ENCODE results near the gene ARHGEF18. TPM values are rescaled to one million over a fixed set of nuclear protein-coding genes. Genes with fewer than 3 reads are reported as not detected.

The ARHGEF18 gene
- total and polyA plus RNA-seq, 2 experiments from 2014 or later, result 12.3 to 31.9 TPM

DNA sequence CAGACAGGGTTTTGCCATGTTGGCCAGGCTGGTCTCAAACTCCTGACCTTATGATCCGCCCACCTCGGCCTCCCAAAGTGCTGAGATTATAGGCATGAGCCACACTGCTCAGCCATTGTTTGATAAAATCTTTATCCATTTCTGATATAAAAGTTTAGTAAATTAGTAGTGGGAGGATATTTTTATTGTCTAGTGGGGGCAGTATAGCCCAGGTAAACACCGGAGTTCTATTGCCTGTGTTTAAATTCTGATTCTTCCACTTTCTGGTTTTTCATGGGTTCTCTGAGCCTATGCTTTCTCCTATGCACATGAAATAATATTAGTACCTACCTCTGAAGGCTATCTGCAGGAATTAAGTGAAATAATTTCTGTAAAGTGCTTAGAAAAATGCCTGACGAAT, 20.1 kb upstream of the ARHGEF18 start:
- Histone ChIP-seq H3K27me3 (no peaks in the 10 kb centered on the region), H3K36me3 (no peaks in the 10 kb centered on the region), H3K4me3 (no peak overlapping the region), H3K4me1 (ENCODE audit: low read depth) (no peaks in the 10 kb centered on the region), H3K27ac (no peak overlapping the region), H3K9me3 (ENCODE audit: low read depth) (no peaks in the 10 kb centered on the region)
- no peak for DNase-seq (ENCODE audit: low read depth in 1 of 2, low spot score in 1 of 2)
- TF ChIP-seq, protein P1, sequence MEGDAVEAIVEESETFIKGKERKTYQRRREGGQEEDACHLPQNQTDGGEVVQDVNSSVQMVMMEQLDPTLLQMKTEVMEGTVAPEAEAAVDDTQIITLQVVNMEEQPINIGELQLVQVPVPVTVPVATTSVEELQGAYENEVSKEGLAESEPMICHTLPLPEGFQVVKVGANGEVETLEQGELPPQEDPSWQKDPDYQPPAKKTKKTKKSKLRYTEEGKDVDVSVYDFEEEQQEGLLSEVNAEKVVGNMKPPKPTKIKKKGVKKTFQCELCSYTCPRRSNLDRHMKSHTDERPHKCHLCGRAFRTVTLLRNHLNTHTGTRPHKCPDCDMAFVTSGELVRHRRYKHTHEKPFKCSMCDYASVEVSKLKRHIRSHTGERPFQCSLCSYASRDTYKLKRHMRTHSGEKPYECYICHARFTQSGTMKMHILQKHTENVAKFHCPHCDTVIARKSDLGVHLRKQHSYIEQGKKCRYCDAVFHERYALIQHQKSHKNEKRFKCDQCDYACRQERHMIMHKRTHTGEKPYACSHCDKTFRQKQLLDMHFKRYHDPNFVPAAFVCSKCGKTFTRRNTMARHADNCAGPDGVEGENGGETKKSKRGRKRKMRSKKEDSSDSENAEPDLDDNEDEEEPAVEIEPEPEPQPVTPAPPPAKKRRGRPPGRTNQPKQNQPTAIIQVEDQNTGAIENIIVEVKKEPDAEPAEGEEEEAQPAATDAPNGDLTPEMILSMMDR (IDR thresholded peaks at IDR 0.05; ENCODE audit: low read depth, low read length), result no peak

DNA sequence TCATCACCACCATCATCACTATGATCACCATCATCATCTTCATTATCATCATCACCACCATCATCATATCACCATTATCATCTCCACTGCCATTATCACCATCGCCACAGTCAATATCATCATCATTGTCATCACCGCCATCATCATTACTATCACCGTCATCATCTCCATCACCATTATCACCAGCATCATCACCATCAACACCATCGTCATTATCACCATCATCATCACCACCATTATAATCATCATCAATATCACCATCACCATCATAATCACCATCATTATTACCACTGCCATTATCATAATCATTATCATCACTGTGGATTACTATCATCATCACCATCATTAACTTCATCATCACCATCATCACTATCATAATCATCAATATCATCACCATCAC, 17.3 kb upstream of the ARHGEF18 start:
- Histone ChIP-seq H3K9me3 (ENCODE audit: low read depth) (no peaks in the 10 kb centered on the region), H3K4me3 (no peak overlapping the region), H3K36me3 (no peaks in the 10 kb centered on the region), H3K4me1 (ENCODE audit: low read depth) (no peaks in the 10 kb centered on the region), H3K27me3 (no peaks in the 10 kb centered on the region), H3K27ac (no peak overlapping the region)
- TF ChIP-seq, protein P1 (IDR thresholded peaks at IDR 0.05; ENCODE audit: low read depth, low read length), result no peak
- DNase-seq (ENCODE audit: low read depth in 1 of 2, low spot score in 1 of 2), result no peak

DNA sequence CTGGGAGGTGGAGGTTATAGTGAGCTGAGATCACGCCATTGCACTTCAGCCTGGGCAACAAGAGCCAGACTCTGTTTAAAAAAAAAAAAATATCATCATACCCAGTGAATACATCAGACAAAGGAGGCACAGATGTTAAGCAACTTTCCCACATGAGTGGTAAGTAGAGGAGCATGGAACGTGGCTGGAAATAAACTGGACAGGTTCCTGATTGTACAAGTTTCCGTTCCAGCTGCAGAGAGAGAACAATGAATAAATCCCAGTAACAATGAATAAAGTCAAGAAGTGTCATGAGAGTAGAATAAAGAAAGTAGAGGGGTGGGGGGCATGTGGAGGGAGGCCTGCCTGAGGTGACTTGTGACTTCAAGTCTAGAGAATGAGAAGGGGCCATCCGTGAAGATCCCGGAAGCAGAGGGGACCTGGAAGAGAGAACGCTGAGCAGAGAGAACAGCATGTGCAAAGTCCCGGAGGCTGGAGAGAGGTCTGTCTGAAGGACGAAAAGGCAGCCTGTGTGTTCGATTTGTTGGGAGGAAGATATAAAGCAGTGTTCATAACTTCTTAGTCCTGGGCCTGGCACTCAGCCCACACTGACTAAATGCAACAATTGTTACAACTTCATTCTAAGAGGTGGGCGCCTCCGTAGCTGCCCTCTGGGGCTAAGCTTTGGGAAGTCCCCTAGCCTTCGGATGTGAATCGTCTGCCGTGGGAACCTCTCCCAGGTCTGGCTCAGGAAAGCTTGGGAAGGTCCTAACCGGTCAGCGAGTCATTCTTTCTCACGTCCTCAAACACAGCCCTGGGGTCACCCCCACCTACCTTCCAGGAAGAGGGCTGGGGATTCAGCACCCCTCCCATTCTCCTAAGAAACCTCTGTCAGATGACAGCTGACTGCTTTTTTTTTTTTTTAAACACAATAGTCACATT, 15.3 kb upstream of the ARHGEF18 start:
- Histone ChIP-seq H3K27ac (no peak overlapping the region), H3K4me1 (ENCODE audit: low read depth) (no peaks in the 10 kb centered on the region), H3K27me3 (no peaks in the 10 kb centered on the region), H3K9me3 (ENCODE audit: low read depth) (no peaks in the 10 kb centered on the region), H3K4me3 (no peak overlapping the region), H3K36me3 (no peaks in the 10 kb centered on the region)
- TF ChIP-seq, protein P1 (IDR thresholded peaks at IDR 0.05; ENCODE audit: low read depth, low read length), result no peak
- DNase-seq (ENCODE audit: low read depth in 1 of 2, low spot score in 1 of 2), result peak in 1 of 2 donors; percentile 39

DNA sequence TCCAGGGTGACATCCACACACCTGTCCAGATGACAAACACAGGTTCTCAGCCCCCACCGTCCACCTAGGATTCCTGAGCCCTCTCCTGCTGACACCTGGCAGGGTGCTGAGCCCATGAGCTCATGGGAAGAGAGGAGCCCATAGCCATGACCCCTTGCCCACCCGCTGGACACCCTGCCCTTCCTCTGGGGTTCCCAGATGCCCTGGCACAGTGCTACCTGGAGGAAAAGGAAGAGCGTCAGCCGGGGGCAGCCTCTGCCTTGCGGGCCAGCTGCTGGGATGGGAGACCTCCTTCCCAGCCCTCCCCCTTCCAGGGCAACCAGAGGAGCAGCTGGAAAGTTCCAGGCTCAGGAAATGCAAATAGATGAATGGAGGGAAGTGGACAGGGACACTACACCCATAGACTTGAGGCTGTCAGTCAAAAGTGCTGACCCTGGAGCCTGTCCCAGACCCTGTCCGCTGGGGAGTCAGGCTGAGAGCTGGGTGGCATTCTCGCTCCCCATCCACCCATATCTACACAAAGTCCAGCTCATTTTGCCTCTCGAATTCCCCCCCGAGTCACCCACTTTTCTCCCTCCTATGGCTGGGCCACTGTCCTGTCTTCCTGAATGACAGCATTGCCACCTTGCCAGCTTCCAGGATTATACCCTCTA, 12.3 kb upstream of the ARHGEF18 start:
- Histone ChIP-seq H3K9me3 (ENCODE audit: low read depth) (no peaks in the 10 kb centered on the region), H3K4me3 (no peak overlapping the region), H3K36me3 (no peaks in the 10 kb centered on the region), H3K27ac (no peak overlapping the region), H3K27me3 (no peaks in the 10 kb centered on the region), H3K4me1 (ENCODE audit: low read depth) (no peaks in the 10 kb centered on the region)
- TF ChIP-seq, protein P1 (IDR thresholded peaks at IDR 0.05; ENCODE audit: low read depth, low read length), result no peak
- no peak for DNase-seq (ENCODE audit: low read depth in 1 of 2, low spot score in 1 of 2)

DNA sequence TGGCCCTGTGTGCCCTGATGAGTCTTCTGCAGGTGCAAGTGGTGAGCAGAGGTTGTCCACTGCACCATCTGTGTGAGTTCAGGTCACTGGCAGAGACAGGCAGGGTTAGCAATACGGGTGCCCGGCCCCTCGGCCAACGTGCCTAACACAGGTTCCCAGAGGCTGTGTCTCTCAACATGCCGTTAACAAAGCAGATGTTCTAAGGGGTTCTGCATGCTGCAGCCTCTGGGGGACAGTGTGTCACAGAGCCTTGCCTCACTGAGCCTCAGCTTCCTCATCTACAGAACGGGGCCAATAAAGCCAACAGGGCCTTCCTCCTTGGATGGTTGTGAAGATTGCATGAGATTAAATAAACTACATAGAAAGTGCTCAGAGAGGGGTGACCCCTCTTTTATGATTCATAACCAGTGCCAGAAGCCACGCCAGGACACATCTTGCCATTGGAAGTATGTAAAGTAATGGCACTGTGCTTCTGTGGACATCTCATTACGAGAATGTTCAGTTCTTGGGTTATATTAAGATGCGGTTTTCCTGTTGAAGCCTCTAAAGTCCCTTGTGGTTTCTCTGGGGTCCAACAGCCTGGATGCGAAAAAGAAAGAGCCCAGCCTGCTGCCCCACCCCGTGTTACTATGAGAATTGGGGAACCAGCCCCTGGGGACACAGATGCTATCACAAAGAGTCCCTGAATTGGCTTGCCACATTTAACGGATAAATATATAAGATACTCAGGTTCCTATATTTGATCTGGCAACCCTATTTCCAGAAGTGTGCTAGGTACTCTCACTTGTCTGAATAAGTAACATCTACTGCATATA, 11.2 kb upstream of the ARHGEF18 start:
- no peak for DNase-seq (ENCODE audit: low read depth in 1 of 2, low spot score in 1 of 2)

More for the DNA sequence above, 11.2 kb upstream of the ARHGEF18 start:
- Histone ChIP-seq H3K9me3 (ENCODE audit: low read depth) (no peaks in the 10 kb centered on the region), H3K36me3 (no peaks in the 10 kb centered on the region), H3K27me3 (no peaks in the 10 kb centered on the region), H3K27ac (no peak overlapping the region), H3K4me3 (no peak overlapping the region), H3K4me1 (ENCODE audit: low read depth) (no peaks in the 10 kb centered on the region)
- TF ChIP-seq, protein P1 (IDR thresholded peaks at IDR 0.05; ENCODE audit: low read depth, low read length), result no peak
